ENCODE results near the gene PIM1. TPM values are rescaled to one million over a fixed set of nuclear protein-coding genes. Genes with fewer than 3 reads are reported as not detected.

PIM1 gene
- total RNA-seq, 1 donor from 2014 or later: 15.1 TPM

GRCh38 chr6:37173493-37174195 is 3.7 kb downstream of the PIM1 start:
- H3K27me3 Mint-ChIP-seq (ENCODE audit: low read depth): no peaks in the 10 kb centered on the region
- H3K27ac Mint-ChIP-seq (ENCODE audit: unreplicated experiment): no peak overlapping the region
- H3K9me3 Mint-ChIP-seq (ENCODE audit: low read depth): no peaks in the 10 kb centered on the region
- no peak overlapping the region for H3K4me3 Mint-ChIP-seq (ENCODE audit: unreplicated experiment)
- peaks cover 35% of the 10 kb centered on the region for H3K4me1 Mint-ChIP-seq (ENCODE audit: low read depth)
- H3K36me3 Mint-ChIP-seq (ENCODE audit: low read depth): peaks cover 20% of the 10 kb centered on the region
- no peak for DNase-seq (ENCODE audit: low spot score)
- no peak for TF ChIP-seq CTCF (IDR thresholded peaks at IDR 0.05)

DNA sequence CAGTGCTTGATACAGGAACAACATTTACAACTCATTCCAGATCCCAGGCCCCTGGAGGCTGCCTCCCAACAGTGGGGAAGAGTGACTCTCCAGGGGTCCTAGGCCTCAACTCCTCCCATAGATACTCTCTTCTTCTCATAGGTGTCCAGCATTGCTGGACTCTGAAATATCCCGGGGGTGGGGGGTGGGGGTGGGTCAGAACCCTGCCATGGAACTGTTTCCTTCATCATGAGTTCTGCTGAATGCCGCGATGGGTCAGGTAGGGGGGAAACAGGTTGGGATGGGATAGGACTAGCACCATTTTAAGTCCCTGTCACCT is 4.2 kb downstream of the PIM1 start:
- no peak for DNase-seq (ENCODE audit: low spot score)
- Mint-ChIP-seq H3K27ac (ENCODE audit: unreplicated experiment) (no peak overlapping the region), H3K4me1 (ENCODE audit: low read depth) (peaks cover 30% of the 10 kb centered on the region), H3K9me3 (ENCODE audit: low read depth) (no peaks in the 10 kb centered on the region), H3K36me3 (ENCODE audit: low read depth) (peaks cover 20% of the 10 kb centered on the region), H3K27me3 (ENCODE audit: low read depth) (no peaks in the 10 kb centered on the region), H3K4me3 (ENCODE audit: unreplicated experiment) (no peak overlapping the region)
- no peak for TF ChIP-seq CTCF (IDR thresholded peaks at IDR 0.05)

- Mint-ChIP-seq H3K9me3 (ENCODE audit: low read depth) (no peaks in the 10 kb centered on the region), H3K4me1 (ENCODE audit: low read depth) (peaks cover 27% of the 10 kb centered on the region), H3K27ac (ENCODE audit: unreplicated experiment) (no peak overlapping the region), H3K27me3 (ENCODE audit: low read depth) (no peaks in the 10 kb centered on the region), H3K4me3 (ENCODE audit: unreplicated experiment) (no peak overlapping the region), H3K36me3 (ENCODE audit: low read depth) (peaks cover 20% of the 10 kb centered on the region)
- no peak for DNase-seq (ENCODE audit: low spot score)
- TF ChIP-seq CTCF (IDR thresholded peaks at IDR 0.05): no peak
These were observed 4.8 kb downstream of the PIM1 start for GRCh38 chr6:37174515-37175331.

GRCh38 chr6:37175332-37176267 is 5.6 kb downstream of the PIM1 start:
- no peak for DNase-seq (ENCODE audit: low spot score)
- H3K9me3 Mint-ChIP-seq (ENCODE audit: low read depth): no peaks in the 10 kb centered on the region
- H3K27ac Mint-ChIP-seq (ENCODE audit: unreplicated experiment): no peak overlapping the region
- H3K27me3 Mint-ChIP-seq (ENCODE audit: low read depth): no peaks in the 10 kb centered on the region
- no peak for TF ChIP-seq CTCF (IDR thresholded peaks at IDR 0.05)
- peaks cover 20% of the 10 kb centered on the region for H3K36me3 Mint-ChIP-seq (ENCODE audit: low read depth)
- no peak overlapping the region for H3K4me3 Mint-ChIP-seq (ENCODE audit: unreplicated experiment)
- peaks cover 27% of the 10 kb centered on the region for H3K4me1 Mint-ChIP-seq (ENCODE audit: low read depth)

All from chondrocyte (in vitro differentiated cells).